HG03139 (cell line): ENCODE results near the gene SYTL3.

Experiments used
- ATAC-seq: cut with Tn5 transposase; IDR thresholded peaks from one replicate; pipeline ENCODE4 v1.9.1; 2021; ENCODE audit not compliant: unreplicated experiment

SYTL3 gene

GRCh38 chr6:158812611-158813010 is 162.8 kb downstream of the SYTL3 start:
- ATAC-seq = no peak

- ATAC-seq = no peak
Measured at GRCh38 chr6:158813032-158813431, 163.2 kb downstream of the SYTL3 start.
